Ectodermal cell (in vitro differentiated cells): ENCODE results near the gene EPB41L4B.

Experiments
- H3K27ac ChIP-seq: 2 replicates; pipeline ENCODE4 v1.7.0; 2013; ENCODE audit warnings: mild to moderate bottlenecking, low read depth, low read length; ENCODE audit not compliant: insufficient read depth, poor library complexity, severe bottlenecking
- H3K27me3 ChIP-seq: 2 replicates; pipeline ENCODE4 v1.7.0; 2013; ENCODE audit warnings: mild to moderate bottlenecking, low read length; ENCODE audit not compliant: insufficient read depth, control insufficient read depth, poor library complexity, severe bottlenecking
- H3K36me3 ChIP-seq: one replicate; pipeline ENCODE4 v1.7.0; 2013; ENCODE audit warnings: low read length; ENCODE audit not compliant: control insufficient read depth, insufficient read depth
- H3K4me1 ChIP-seq: one replicate; pipeline ENCODE4 v1.7.0; 2013; ENCODE audit warnings: low read length; ENCODE audit not compliant: control insufficient read depth, insufficient read depth
- H3K4me3 ChIP-seq: 2 replicates; pipeline ENCODE4 v1.7.0; 2013; ENCODE audit warnings: low read depth, low read length, control low read depth; ENCODE audit not compliant: insufficient read depth
- H3K9me3 ChIP-seq: 2 replicates; pipeline ENCODE4 v1.7.0; 2013; ENCODE audit warnings: mild to moderate bottlenecking, low read length, moderate library complexity; ENCODE audit not compliant: control insufficient read depth
- WGBS, 2 experiments: methylation state at CpG; one replicate each; pipeline ENCODE4 v1.1.7; 2013; ENCODE audit warnings: missing lambda C conversion rate in 2 of 2; 5-methylcytosine and 5-hydroxymethylcytosine counted together

EPB41L4B gene

GRCh38 chr9:109314011-109314531 lies 6.8 kb downstream of the EPB41L4B start:
- Histone ChIP-seq H3K27ac (no peak overlapping the region), H3K4me3 (no peak overlapping the region), H3K36me3 (no peaks in the 10 kb centered on the region), H3K9me3 (no peaks in the 10 kb centered on the region), H3K4me1 (peaks cover 6% of the 10 kb centered on the region), H3K27me3 (peaks cover 15% of the 10 kb centered on the region)
- 70 to 72% methylated on average over 13 of the region's 13 CpGs for WGBS, 2 experiments

- Histone ChIP-seq H3K9me3 (no peaks in the 10 kb centered on the region), H3K27me3 (peaks cover 8% of the 10 kb centered on the region), H3K27ac (no peak overlapping the region), H3K4me3 (no peak overlapping the region), H3K4me1 (peaks cover under 1% of the 10 kb centered on the region), H3K36me3 (no peaks in the 10 kb centered on the region)
- WGBS, 2 experiments: 66 to 68% methylated on average over 4 of the region's 4 CpGs
These were observed 7.5 kb downstream of the EPB41L4B start for GRCh38 chr9:109313351-109313750.

- H3K27ac ChIP-seq: no peak overlapping the region
- no peaks in the 10 kb centered on the region for H3K36me3 ChIP-seq
- 82 to 91% methylated on average over 7 of the region's 7 CpGs for WGBS, 2 experiments
- no peaks in the 10 kb centered on the region for H3K9me3 ChIP-seq
- no peaks in the 10 kb centered on the region for H3K4me1 ChIP-seq
- H3K27me3 ChIP-seq: peaks cover 2% of the 10 kb centered on the region
- no peak overlapping the region for H3K4me3 ChIP-seq
These were observed 8.1 kb downstream of the EPB41L4B start for GRCh38 chr9:109312783-109313182.

- no peaks in the 10 kb centered on the region for H3K4me1 ChIP-seq
- WGBS, 2 experiments: 79 to 84% methylated on average over 7 of the region's 7 CpGs
- no peak overlapping the region for H3K4me3 ChIP-seq
- H3K9me3 ChIP-seq: no peaks in the 10 kb centered on the region
- H3K27ac ChIP-seq: no peak overlapping the region
- H3K27me3 ChIP-seq: no peaks in the 10 kb centered on the region
- H3K36me3 ChIP-seq: no peaks in the 10 kb centered on the region
These were observed 9.1 kb downstream of the EPB41L4B start for GRCh38 chr9:109311731-109312130.

GRCh38 chr9:109311286-109311685 lies 9.6 kb downstream of the EPB41L4B start:
- H3K4me3 ChIP-seq: no peak overlapping the region

GRCh38 chr9:109310486-109310901 lies 10.4 kb downstream of the EPB41L4B start:
- 93 to 94% methylated on average over 7 of the region's 7 CpGs for WGBS, 2 experiments
- no peaks in the 10 kb centered on the region for H3K27me3 ChIP-seq
- H3K36me3 ChIP-seq: no peaks in the 10 kb centered on the region
- H3K27ac ChIP-seq: no peak overlapping the region
- H3K4me3 ChIP-seq: no peak overlapping the region
- no peaks in the 10 kb centered on the region for H3K9me3 ChIP-seq
- H3K4me1 ChIP-seq: no peaks in the 10 kb centered on the region

More at GRCh38 chr9:109311286-109311685, 9.6 kb downstream of the EPB41L4B start:
- H3K9me3 ChIP-seq: no peaks in the 10 kb centered on the region
- H3K27ac ChIP-seq: no peak overlapping the region
- H3K36me3 ChIP-seq: no peaks in the 10 kb centered on the region
- 94 to 95% methylated on average over 5 of the region's 5 CpGs for WGBS, 2 experiments
- H3K27me3 ChIP-seq: no peaks in the 10 kb centered on the region
- no peaks in the 10 kb centered on the region for H3K4me1 ChIP-seq

GRCh38 chr9:109309282-109309681 lies 11.6 kb downstream of the EPB41L4B start:
- Histone ChIP-seq H3K27me3 (no peaks in the 10 kb centered on the region), H3K4me1 (no peaks in the 10 kb centered on the region), H3K36me3 (no peaks in the 10 kb centered on the region), H3K27ac (no peak overlapping the region), H3K4me3 (no peak overlapping the region), H3K9me3 (no peaks in the 10 kb centered on the region)
- 95 to 100% methylated on average over 6 of the region's 6 CpGs for WGBS, 2 experiments

GRCh38 chr9:109307380-109308240 lies 13.2 kb downstream of the EPB41L4B start:
- Histone ChIP-seq H3K4me1 (no peaks in the 10 kb centered on the region), H3K9me3 (no peaks in the 10 kb centered on the region), H3K27me3 (no peaks in the 10 kb centered on the region), H3K27ac (no peak overlapping the region), H3K36me3 (no peaks in the 10 kb centered on the region), H3K4me3 (no peak overlapping the region)
- WGBS, 2 experiments: 93 to 95% methylated on average over 18 of the region's 18 CpGs

GRCh38 chr9:109305801-109306200 lies 15.1 kb downstream of the EPB41L4B start:
- Histone ChIP-seq H3K27me3 (no peaks in the 10 kb centered on the region), H3K36me3 (no peaks in the 10 kb centered on the region), H3K9me3 (no peaks in the 10 kb centered on the region), H3K27ac (no peak overlapping the region), H3K4me1 (no peaks in the 10 kb centered on the region), H3K4me3 (no peak overlapping the region)
- WGBS, 2 experiments: 84 to 86% methylated on average over 7 to 8 of the region's 8 CpGs

- Histone ChIP-seq H3K4me3 (no peak overlapping the region), H3K27me3 (no peaks in the 10 kb centered on the region)
- WGBS, 2 experiments: 92 to 95% methylated on average over 3 of the region's 3 CpGs
These were observed 16.5 kb downstream of the EPB41L4B start for GRCh38 chr9:109304347-109304746.

More at GRCh38 chr9:109304347-109304746, 16.5 kb downstream of the EPB41L4B start:
- H3K27ac ChIP-seq: no peak overlapping the region
- H3K4me1 ChIP-seq: no peaks in the 10 kb centered on the region
- H3K9me3 ChIP-seq: no peaks in the 10 kb centered on the region
- no peaks in the 10 kb centered on the region for H3K36me3 ChIP-seq
